GM21423 (cell line): ENCODE data around the gene MAML3.

Experiments
- ATAC-seq: cut with Tn5 transposase; IDR thresholded peaks from one replicate; pipeline ENCODE4 v1.9.1; 2021; ENCODE audit warnings: mild to moderate bottlenecking, moderate library complexity; ENCODE audit not compliant: unreplicated experiment

MAML3 gene

GRCh38 chr4:139823746-139824145, 330.2 kb downstream of the MAML3 start:
- ATAC-seq = no peak

GRCh38 chr4:139823345-139823744, 330.6 kb downstream of the MAML3 start:
- ATAC-seq = no peak

- no peak for ATAC-seq
Observed at GRCh38 chr4:139822391-139822790, 331.6 kb downstream of the MAML3 start.

- ATAC-seq = no peak
Observed at GRCh38 chr4:139819082-139819481, 334.9 kb downstream of the MAML3 start.

- ATAC-seq = no peak
Observed at GRCh38 chr4:139817657-139818452, 336.1 kb downstream of the MAML3 start.

GRCh38 chr4:139816856-139817255, 337.1 kb downstream of the MAML3 start:
- no peak for ATAC-seq

- no peak for ATAC-seq
Observed at GRCh38 chr4:139815778-139816601, 338.0 kb downstream of the MAML3 start.

GRCh38 chr4:139814323-139815015, 339.5 kb downstream of the MAML3 start:
- ATAC-seq = no peak

- no peak for ATAC-seq
Observed at GRCh38 chr4:139813881-139814280, 340.1 kb downstream of the MAML3 start.

GRCh38 chr4:139810710-139811109, 343.3 kb downstream of the MAML3 start:
- ATAC-seq = no peak

GRCh38 chr4:139809757-139810140, 344.2 kb downstream of the MAML3 start:
- no peak for ATAC-seq

GRCh38 chr4:139808808-139809756, 344.9 kb downstream of the MAML3 start:
- no peak for ATAC-seq

- ATAC-seq = no peak
Observed at GRCh38 chr4:139808381-139808807, 345.6 kb downstream of the MAML3 start.

- no peak for ATAC-seq
Observed at GRCh38 chr4:139807483-139807882, 346.5 kb downstream of the MAML3 start.

GRCh38 chr4:139806929-139807328, 347.1 kb downstream of the MAML3 start:
- ATAC-seq = no peak

GRCh38 chr4:139802931-139803330, 351.1 kb downstream of the MAML3 start:
- no peak for ATAC-seq

- no peak for ATAC-seq
Observed at GRCh38 chr4:139802488-139802887, 351.5 kb downstream of the MAML3 start.

GRCh38 chr4:139801895-139802294, 352.1 kb downstream of the MAML3 start:
- no peak for ATAC-seq

GRCh38 chr4:139800082-139800481, 353.9 kb downstream of the MAML3 start:
- ATAC-seq = no peak

GRCh38 chr4:139799615-139800014, 354.4 kb downstream of the MAML3 start:
- no peak for ATAC-seq
